ENCODE measurements around the gene MAGI3. TPM values are rescaled to one million over a fixed set of nuclear protein-coding genes. Genes with fewer than 3 reads are reported as not detected.
A peak's percentile ranks its signal among the peaks of the same experiment; 100 is the strongest.

The MAGI3 gene
- total and polyA plus RNA-seq, 11 donors = 2.1 to 10.0 (median 8.1) TPM

GRCh38 chr1:113452921-113453770 is 62.8 kb downstream of the MAGI3 start:
- TF ChIP-seq POLR2A (IDR thresholded peaks at IDR 0.05) (no peak), CTCF (IDR thresholded peaks at IDR 0.05) (peak in 11 of 12 donors; percentile 4 to 51 (median 30))
- Histone ChIP-seq H3K36me3 (no peaks in the 10 kb centered on the region), H3K9me3 (no peaks in the 10 kb centered on the region), H3K4me1 (peaks cover 0 to 17% (median 5%) of the 10 kb centered on the region in 12 donors), H3K27me3 (no peaks in the 10 kb centered on the region), H3K4me3 (no peak overlapping the region), H3K27ac (no peak overlapping the region)
- no peak for DNase-seq
- ATAC-seq = peak in 2 of 4 donors; percentile 22 to 68
- intact Hi-C loops (cut with DNase I) = loop anchor here in 6 of 10 donors (2.0 to 10.0 kb wide), 3 partner anchors 308 to 312 kb away; no protein-coding TSS in a partner anchor
- WGBS, 4 donors = 59 to 64% (median 63%) methylated on average over 2 of the region's 2 CpGs

DNA sequence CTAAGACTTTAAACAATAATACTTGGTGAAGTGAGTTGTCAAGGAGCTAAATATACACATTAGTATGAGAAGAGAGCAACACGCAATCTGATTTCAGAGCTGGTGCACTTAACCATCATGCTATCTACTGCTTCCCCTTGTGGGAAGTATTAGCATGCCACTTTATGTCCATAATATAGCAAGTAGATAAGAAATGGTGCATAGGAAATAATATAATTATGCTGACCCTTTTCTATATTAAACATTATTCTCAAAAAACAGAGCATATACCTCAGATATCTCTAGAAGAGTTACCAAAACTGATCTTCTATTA is 63.4 kb downstream of the MAGI3 start:
- Histone ChIP-seq H3K27me3 (no peaks in the 10 kb centered on the region), H3K27ac (no peak overlapping the region), H3K4me3 (no peak overlapping the region), H3K9me3 (no peaks in the 10 kb centered on the region), H3K4me1 (peaks cover 0 to 17% (median 5%) of the 10 kb centered on the region in 12 donors), H3K36me3 (no peaks in the 10 kb centered on the region)
- intact Hi-C loops (cut with DNase I) = loop anchor here in 6 of 10 donors (2.0 to 10.0 kb wide), 3 partner anchors 309 to 313 kb away; no protein-coding TSS in a partner anchor
- 71 to 82% (median 79%) methylated on average over 1 of the region's 1 CpG for WGBS, 4 donors
- TF ChIP-seq CTCF (IDR thresholded peaks at IDR 0.05) = no peak
- no peak for TF ChIP-seq POLR2A (IDR thresholded peaks at IDR 0.05)
- peak in 2 of 4 donors; percentile 15 to 38 for ATAC-seq
- DNase-seq = no peak

DNA sequence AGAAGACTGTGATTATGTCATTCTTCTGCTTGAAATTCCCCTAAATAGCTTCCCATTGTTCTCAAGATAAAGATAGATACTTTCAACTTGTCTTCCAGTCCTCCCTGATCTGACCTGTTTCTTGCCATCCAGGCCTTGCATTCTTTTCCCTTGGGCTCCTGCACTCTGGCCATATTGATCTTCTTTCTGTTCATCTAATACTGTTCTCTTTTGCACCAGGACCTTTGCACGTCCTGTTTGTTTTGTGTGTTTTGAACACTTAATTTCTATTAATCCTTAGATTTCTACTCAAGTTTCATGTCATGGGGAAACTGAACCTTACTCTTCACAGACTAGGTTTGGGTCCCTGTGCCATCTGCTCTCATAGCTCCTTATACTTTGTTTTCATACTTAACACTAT is 65.1 kb downstream of the MAGI3 start:
- no peak for ATAC-seq
- H3K27me3 ChIP-seq = no peaks in the 10 kb centered on the region
- WGBS, 4 donors = 96 to 100% (median 98%) methylated on average over 1 of the region's 1 CpG
- TF ChIP-seq POLR2A (IDR thresholded peaks at IDR 0.05) (no peak), CTCF (IDR thresholded peaks at IDR 0.05) (no peak)
- intact Hi-C loops (cut with DNase I) = loop anchor here in 2 of 10 donors (10.0 kb wide), 1 partner anchor 311 kb away; no protein-coding TSS in a partner anchor
- H3K9me3 ChIP-seq = no peaks in the 10 kb centered on the region
- H3K36me3 ChIP-seq = no peaks in the 10 kb centered on the region
- H3K4me3 ChIP-seq = no peak overlapping the region
- no peak overlapping the region for H3K27ac ChIP-seq
- no peak for DNase-seq
- H3K4me1 ChIP-seq = peaks cover 0 to 17% (median 5%) of the 10 kb centered on the region in 12 donors

GRCh38 chr1:113456967-113457366 is 66.7 kb downstream of the MAGI3 start:
- H3K4me1 ChIP-seq = peaks cover 0 to 17% (median 3%) of the 10 kb centered on the region in 12 donors
- 60 to 81% (median 68%) methylated on average over 2 of the region's 2 CpGs for WGBS, 4 donors
- no peak overlapping the region for H3K27ac ChIP-seq
- H3K9me3 ChIP-seq = peaks cover 0 to 7% (median 0%) of the 10 kb centered on the region in 12 donors
- H3K4me3 ChIP-seq = no peak overlapping the region
- no peak for TF ChIP-seq CTCF (IDR thresholded peaks at IDR 0.05)
- no peak for TF ChIP-seq POLR2A (IDR thresholded peaks at IDR 0.05)
- H3K27me3 ChIP-seq = no peaks in the 10 kb centered on the region
- ATAC-seq (peak; percentile 51 to 92 (median 82)), DNase-seq (peak in 2 of 5 donors; percentile 5 to 25)
- intact Hi-C loops (cut with DNase I) = loop anchor here in 2 of 10 donors (10.0 kb wide), 1 partner anchor 312 kb away; no protein-coding TSS in a partner anchor
- no peaks in the 10 kb centered on the region for H3K36me3 ChIP-seq
